HEK293 (cell line): Measurements from ENCODE around the gene TMEM62.

Experiments used
- CTCF ChIA-PET: fragments of 350-600 bp; formaldehyde crosslinking; extraction: SDS; loops from one replicate; lab custom pipeline; 2021; ENCODE audit warnings: antibody characterized with exemption; lab: Yijun Ruan, JAX
- POLR2A ChIA-PET: fragments of 300-600 bp; formaldehyde crosslinking; extraction: SDS; loops from one replicate; lab custom pipeline; 2020; ENCODE audit warnings: antibody characterized with exemption, inconsistent platforms; lab: Yijun Ruan, JAX
- H3K27ac ChIP-seq: fragments of 200-500 bp; sonication (Bioruptor generic); 2 replicates; pipeline ENCODE4 v1.5.1; 2014; ENCODE audit warnings: low read depth, low read length, control low read depth, inconsistent platforms; ENCODE audit errors: extremely low read depth
- H3K36me3 ChIP-seq, 2 experiments: fragments of 200-500 bp in 1 of 2; sonication (Bioruptor generic) in 1 of 2; 1 replicate in 1 of 2; 2 replicates in 1 of 2; pipeline ENCODE4 v1.5.1; 2014 to 2017; ENCODE audit warnings: inconsistent platforms in 2 of 2, low read length in 2 of 2; ENCODE audit not compliant: control insufficient read depth in 2 of 2, insufficient read depth in 1 of 2
- H3K4me1 ChIP-seq: fragments of 200-500 bp; sonication (Bioruptor generic); 2 replicates; pipeline ENCODE4 v1.5.1; 2014; ENCODE audit warnings: mild to moderate bottlenecking, low read length, inconsistent platforms; ENCODE audit not compliant: control insufficient read depth, insufficient read depth
- H3K4me3 ChIP-seq: 2 replicates; pipeline ENCODE4 v1.5.1; 2011; ENCODE audit warnings: low read depth, mild to moderate bottlenecking, control low read depth, low read length, moderate library complexity
- H3K9me3 ChIP-seq: fragments of 200-500 bp; sonication (Bioruptor generic); 2 replicates; pipeline ENCODE4 v1.5.1; 2014; ENCODE audit warnings: low read depth, low read length, inconsistent platforms; ENCODE audit not compliant: control insufficient read depth, insufficient read depth
- ELK4 ChIP-seq: IDR thresholded peaks from 2 replicates; pipeline ENCODE4 v1.6.1; 2011; ENCODE audit warnings: mild to moderate bottlenecking, low read depth, low read length, borderline replicate concordance
- FEZF1 ChIP-seq: fragments of 450-650 bp; formaldehyde crosslinking; IDR thresholded peaks from 2 replicates; pipeline ENCODE4 v1.5.1; 2016; ENCODE audit warnings: missing biosample characterization, missing genetic modification characterization
- GLIS2 ChIP-seq: fragments of 450-650 bp; formaldehyde crosslinking; IDR thresholded peaks from 2 replicates; pipeline ENCODE4 v1.5.1; 2016; ENCODE audit warnings: missing biosample characterization, missing genetic modification characterization
- HOXD13 ChIP-seq: sonication (generic); formaldehyde crosslinking; IDR thresholded peaks from 2 replicates; pipeline ENCODE4 v1.8.0; 2022; ENCODE audit warnings: missing genetic modification reagents, borderline replicate concordance
- KLF16 ChIP-seq: fragments of 450-650 bp; formaldehyde crosslinking; IDR thresholded peaks from 2 replicates; pipeline ENCODE4 v1.5.1; 2017; ENCODE audit warnings: missing biosample characterization, missing genetic modification characterization
- ZBTB21 ChIP-seq: fragments of 450-650 bp; formaldehyde crosslinking; IDR thresholded peaks from 2 replicates; pipeline ENCODE4 v1.5.1; 2017; ENCODE audit warnings: missing biosample characterization, missing genetic modification characterization
- ZBTB48 ChIP-seq: fragments of 450-650 bp; formaldehyde crosslinking; IDR thresholded peaks from 2 replicates; pipeline ENCODE4 v1.5.1; 2016; ENCODE audit warnings: missing biosample characterization, missing genetic modification characterization
- ZFP3 ChIP-seq: fragments of 450-650 bp; formaldehyde crosslinking; IDR thresholded peaks from 2 replicates; pipeline ENCODE4 v1.5.1; 2016; ENCODE audit warnings: low read depth, missing biosample characterization, missing genetic modification characterization
- ZNF202 ChIP-seq: fragments of 450-650 bp; formaldehyde crosslinking; IDR thresholded peaks from 2 replicates; pipeline ENCODE4 v1.5.1; 2016; ENCODE audit warnings: missing biosample characterization, missing genetic modification characterization, borderline replicate concordance
- ZNF223 ChIP-seq: fragments of 450-650 bp; formaldehyde crosslinking; IDR thresholded peaks from 2 replicates; pipeline ENCODE4 v1.5.1; 2016; ENCODE audit warnings: missing biosample characterization, missing genetic modification characterization
- ZNF274 ChIP-seq, 2 experiments: fragments of 200-500 bp in 1 of 2; fragments of 450-650 bp in 1 of 2; sonication (Bioruptor generic) in 1 of 2; formaldehyde crosslinking in 1 of 2; IDR thresholded peaks; 2 replicates each; pipeline versions ENCODE4 v1.5.1 to v1.6.1; 2014 to 2016; ENCODE audit warnings: borderline replicate concordance in 1 of 2, inconsistent platforms in 1 of 2, low read length in 1 of 2, missing biosample characterization in 1 of 2, missing genetic modification characterization in 1 of 2
- ZNF280C ChIP-seq: fragments of 450-650 bp; formaldehyde crosslinking; IDR thresholded peaks from 2 replicates; pipeline ENCODE4 v1.5.1; 2016; ENCODE audit warnings: missing biosample characterization, missing genetic modification characterization
- ZNF324 ChIP-seq: fragments of 450-650 bp; formaldehyde crosslinking; IDR thresholded peaks from 2 replicates; pipeline ENCODE4 v1.5.1; 2016; ENCODE audit warnings: missing biosample characterization, missing genetic modification characterization
- ZNF404 ChIP-seq: fragments of 450-650 bp; formaldehyde crosslinking; IDR thresholded peaks from 2 replicates; pipeline ENCODE4 v1.5.1; 2017; ENCODE audit warnings: missing biosample characterization, missing genetic modification characterization
- ZNF449 ChIP-seq: fragments of 450-650 bp; formaldehyde crosslinking; IDR thresholded peaks from 2 replicates; pipeline ENCODE4 v1.5.1; 2017; ENCODE audit warnings: missing biosample characterization, mild to moderate bottlenecking, missing genetic modification characterization, moderate library complexity
- ZNF558 ChIP-seq: fragments of 450-650 bp; formaldehyde crosslinking; IDR thresholded peaks from 2 replicates; pipeline ENCODE4 v1.5.1; 2016; ENCODE audit warnings: missing biosample characterization, missing genetic modification characterization
- ZNF600 ChIP-seq: fragments of 450-650 bp; formaldehyde crosslinking; IDR thresholded peaks from 2 replicates; pipeline ENCODE4 v1.5.1; 2016; ENCODE audit warnings: missing biosample characterization, missing genetic modification characterization
- ZNF624 ChIP-seq: fragments of 450-650 bp; formaldehyde crosslinking; IDR thresholded peaks from 2 replicates; pipeline ENCODE4 v1.5.1; 2017; ENCODE audit warnings: missing biosample characterization, missing genetic modification characterization
- ZNF629 ChIP-seq: fragments of 450-650 bp; formaldehyde crosslinking; IDR thresholded peaks from 2 replicates; pipeline ENCODE4 v1.5.1; 2017; ENCODE audit warnings: missing biosample characterization, missing genetic modification characterization
- ZNF707 ChIP-seq: fragments of 450-650 bp; formaldehyde crosslinking; IDR thresholded peaks from 2 replicates; pipeline ENCODE4 v1.5.1; 2016; ENCODE audit warnings: missing biosample characterization, missing genetic modification characterization

TMEM62 gene

GRCh38 chr15:43093026-43093425 is 40.4 kb upstream of the TMEM62 start (continued):
- no peak for TF ChIP-seq ZNF449 (tag by site-specific recombination)
- TF ChIP-seq ZNF629 (tag by site-specific recombination) = no peak
- no peak for TF ChIP-seq ZNF600 (tag by site-specific recombination)
- no peak for TF ChIP-seq KLF16 (tag by site-specific recombination)
- no peak for TF ChIP-seq ZNF624 (tag by site-specific recombination)
- no peak for TF ChIP-seq ZNF202 (tag by site-specific recombination)
- no peak for TF ChIP-seq ELK4
- TF ChIP-seq ZNF558 (tag by site-specific recombination) = no peak
- TF ChIP-seq ZBTB21 = no peak
- TF ChIP-seq ZNF404 (tag by site-specific recombination) = no peak
- no peak for TF ChIP-seq ZNF274 (IDR thresholded peaks at IDR 0.05; ENCODE audit: low read length)
- TF ChIP-seq ZNF274 (tag by site-specific recombination; IDR thresholded peaks at IDR 0.05; ENCODE audit: borderline replicate concordance) = no peak

GRCh38 chr15:43094416-43095030 is 38.9 kb upstream of the TMEM62 start:
- ChIA-PET CTCF (interaction anchor here (1.3 kb wide), 1 partner anchor 10 kb away, joined by 7 read pairs; no protein-coding TSS in a partner anchor), POLR2A (interaction anchor here (1.0 kb wide), 1 partner anchor 12 kb away, joined by 3 read pairs; no protein-coding TSS in a partner anchor)
- Histone ChIP-seq H3K9me3 (no peaks in the 10 kb centered on the region), H3K4me3 (no peak overlapping the region), H3K27ac (no peak overlapping the region), H3K4me1 (no peaks in the 10 kb centered on the region), H3K36me3 (peaks cover 0 to 11% of the 10 kb centered on the region in 2 experiments; a peak in 1 of 3 replicates)
- TF ChIP-seq ZFP3 (tag by site-specific recombination) (no peak), HOXD13 (CRISPR knock-in tag) (no peak), ZBTB48 (tag by site-specific recombination) (no peak), GLIS2 (tag by site-specific recombination) (no peak), ZNF324 (tag by site-specific recombination) (no peak), ZNF223 (tag by site-specific recombination) (no peak)

GRCh38 chr15:43095243-43095642 is 38.1 kb upstream of the TMEM62 start:
- TF ChIP-seq ZNF707 (tag by site-specific recombination) = no peak
- TF ChIP-seq ZNF280C (tag by site-specific recombination) = no peak
- TF ChIP-seq FEZF1 (tag by site-specific recombination) = peak; percentile 42; the same call in 1 of the 2 replicates
- TF ChIP-seq ZNF558 (tag by site-specific recombination) = no peak
- H3K36me3 ChIP-seq = peaks cover 3 to 17% of the 10 kb centered on the region in 2 experiments; a peak in 2 of 3 replicates
- H3K9me3 ChIP-seq = no peaks in the 10 kb centered on the region
- CTCF ChIA-PET = interaction anchor here (1.3 kb wide), 1 partner anchor 9 kb away, joined by 7 read pairs; no protein-coding TSS in a partner anchor
- H3K27ac ChIP-seq = no peak overlapping the region
- no peak overlapping the region for H3K4me3 ChIP-seq
- no peaks in the 10 kb centered on the region for H3K4me1 ChIP-seq
- POLR2A ChIA-PET = interaction anchor here (0.7 to 1.0 kb wide), 2 partner anchors 11 to 33 kb away, joined by 3 to 5 read pairs; no protein-coding TSS in a partner anchor
